HepG2 (cell line): ENCODE data around the gene DMKN. TPM values are rescaled to one million over a fixed set of nuclear protein-coding genes. Genes with fewer than 3 reads are reported as not detected.

Source experiments
- ARID5B ChIP-seq: IDR thresholded peaks from 2 replicates; pipeline ENCODE4 v1.4.0; 2020; ENCODE audit warnings: mild to moderate bottlenecking, missing genetic modification reagents
- ATF7 ChIP-seq, 2 experiments: fragments of 450-650 bp in 1 of 2; sonication (generic) in 1 of 2; formaldehyde crosslinking in 1 of 2; IDR thresholded peaks; 2 replicates each; pipeline versions ENCODE4 v1.4.0 to v1.6.1; 2016 to 2020; ENCODE audit warnings: antibody characterized with exemption in 1 of 2, mild to moderate bottlenecking in 1 of 2, missing genetic modification reagents in 1 of 2
- CSRNP1 ChIP-seq: sonication (generic); formaldehyde crosslinking; IDR thresholded peaks from 2 replicates; pipeline ENCODE4 v1.8.1; 2023; ENCODE audit warnings: mild to moderate bottlenecking, missing genetic modification reagents
- EEA1 ChIP-seq: sonication (generic); formaldehyde crosslinking; IDR thresholded peaks from 2 replicates; pipeline ENCODE4 v1.5.1; 2020; ENCODE audit warnings: mild to moderate bottlenecking, missing genetic modification reagents, borderline replicate concordance
- HNRNPK ChIP-seq: fragments of 200-400 bp; formaldehyde crosslinking; IDR thresholded peaks from 2 replicates; pipeline ENCODE4 v1.6.1; 2018; ENCODE audit warnings: low read length, low read depth, moderate library complexity, mild to moderate bottlenecking; ENCODE audit not compliant: poor library complexity, severe bottlenecking
- IRX3 ChIP-seq: sonication (generic); formaldehyde crosslinking; IDR thresholded peaks from 2 replicates; pipeline ENCODE4 v1.8.1; 2023; ENCODE audit warnings: mild to moderate bottlenecking, low read depth, missing genetic modification reagents, borderline replicate concordance
- MIXL1 ChIP-seq: IDR thresholded peaks from 2 replicates; pipeline ENCODE4 v1.6.1; 2016
- POLR2A ChIP-seq, 2 experiments: IDR thresholded peaks; 2 replicates each; pipeline ENCODE4 v1.6.1; 2011; ENCODE audit warnings: low read depth in 2 of 2, low read length in 2 of 2, mild to moderate bottlenecking in 1 of 2, moderate library complexity in 1 of 2; ENCODE audit not compliant: insufficient read depth in 1 of 2
- RNF2 ChIP-seq: fragments of 450-650 bp; conservative IDR thresholded peaks from 2 replicates; pipeline ENCODE4 v1.6.1; 2016; ENCODE audit warnings: low read depth
- TERF1 ChIP-seq: sonication (generic); formaldehyde crosslinking; IDR thresholded peaks from 2 replicates; pipeline ENCODE4 v1.8.0; 2022; ENCODE audit warnings: mild to moderate bottlenecking, missing genetic modification reagents, moderate library complexity
- ZBTB1 ChIP-seq: sonication (generic); formaldehyde crosslinking; IDR thresholded peaks from 2 replicates; pipeline ENCODE4 v1.4.0; 2020; ENCODE audit warnings: missing genetic modification reagents, borderline replicate concordance
- ZBTB20 ChIP-seq: sonication (generic); formaldehyde crosslinking; IDR thresholded peaks from 2 replicates; pipeline ENCODE4 v1.8.1; 2023; ENCODE audit warnings: missing genetic modification reagents, low read depth, mild to moderate bottlenecking, borderline replicate concordance
- ZNF343 ChIP-seq: sonication (generic); formaldehyde crosslinking; IDR thresholded peaks from 2 replicates; pipeline ENCODE4 v1.4.0; 2020; ENCODE audit warnings: mild to moderate bottlenecking, missing genetic modification reagents
- ZNF484 ChIP-seq: sonication (generic); formaldehyde crosslinking; IDR thresholded peaks from 2 replicates; pipeline ENCODE4 v1.5.1; 2020; ENCODE audit warnings: mild to moderate bottlenecking, low read depth, missing genetic modification reagents, borderline replicate concordance
- ZNF775 ChIP-seq: sonication (generic); formaldehyde crosslinking; IDR thresholded peaks from 2 replicates; pipeline ENCODE4 v1.4.0; 2020; ENCODE audit warnings: missing genetic modification reagents, mild to moderate bottlenecking, moderate library complexity, borderline replicate concordance
- ZNF800 ChIP-seq: sonication (generic); formaldehyde crosslinking; IDR thresholded peaks from 2 replicates; pipeline ENCODE4 v1.4.0; 2020; ENCODE audit warnings: missing genetic modification reagents
- ZNF816 ChIP-seq: sonication (generic); formaldehyde crosslinking; IDR thresholded peaks from 2 replicates; pipeline ENCODE4 v1.8.0; 2022; ENCODE audit warnings: missing genetic modification reagents, mild to moderate bottlenecking, borderline replicate concordance
- polyA plus RNA-seq, 8 experiments: library from polyadenylated mRNA; depleted of rRNA in 3 of 8; stranded (reverse) in 7 of 8; unstranded in 1 of 8; fragments of >200 nt; fragmentation: Illumina TruSeq in 4 of 8; extraction: Trizol in 4 of 8; gene quantifications; 2 replicates each; pipeline versions ENCODE4 v1.2.1 to v1.2.3, GENCODE V29; 2011 to 2016; ENCODE audit warnings: low read depth in 4 of 8, missing spikeins in 1 of 8, mixed read lengths in 1 of 8; ENCODE audit not compliant: insufficient read depth in 1 of 8
- total RNA-seq, 5 experiments: library from RNA; depleted of rRNA; stranded (reverse); fragments of >200 nt; fragmentation: Illumina TruSeq; extraction: Trizol; gene quantifications; 2 replicates each; pipeline ENCODE4 v1.2.3, GENCODE V29; 2016; ENCODE audit warnings: low read depth in 1 of 5
- TF ChIP-seq, protein P1 (sequence below): IDR thresholded peaks from 2 replicates; pipeline ENCODE4 v1.6.1; 2016; ENCODE audit warnings: mild to moderate bottlenecking

The DMKN gene
- total and polyA plus RNA-seq, 2 of the 13 experiments (the other 11 are each of a cell fraction or from before 2014, with no cell fraction given) = 50.8 to 57.1 TPM

GRCh38 chr19:35552534-35553384, 39.3 kb upstream of the DMKN start (continued):
- TF ChIP-seq, protein P1, sequence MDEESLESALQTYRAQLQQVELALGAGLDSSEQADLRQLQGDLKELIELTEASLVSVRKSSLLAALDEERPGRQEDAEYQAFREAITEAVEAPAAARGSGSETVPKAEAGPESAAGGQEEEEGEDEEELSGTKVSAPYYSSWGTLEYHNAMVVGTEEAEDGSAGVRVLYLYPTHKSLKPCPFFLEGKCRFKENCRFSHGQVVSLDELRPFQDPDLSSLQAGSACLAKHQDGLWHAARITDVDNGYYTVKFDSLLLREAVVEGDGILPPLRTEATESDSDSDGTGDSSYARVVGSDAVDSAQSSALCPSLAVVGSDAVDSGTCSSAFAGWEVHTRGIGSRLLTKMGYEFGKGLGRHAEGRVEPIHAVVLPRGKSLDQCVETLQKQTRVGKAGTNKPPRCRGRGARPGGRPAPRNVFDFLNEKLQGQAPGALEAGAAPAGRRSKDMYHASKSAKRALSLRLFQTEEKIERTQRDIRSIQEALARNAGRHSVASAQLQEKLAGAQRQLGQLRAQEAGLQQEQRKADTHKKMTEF (CRISPR knock-in tag) = no peak
- TF ChIP-seq ZNF484 (no peak), CSRNP1 (CRISPR knock-in tag) (no peak), MIXL1 (CRISPR knock-in tag) (no peak), HNRNPK (no peak), ATF7 (IDR thresholded peaks at IDR 0.05) (no peak), ATF7 (CRISPR knock-in tag; IDR thresholded peaks at IDR 0.05) (no peak), ZNF816 (no peak), EEA1 (CRISPR knock-in tag) (no peak), ZNF775 (CRISPR knock-in tag) (no peak), IRX3 (CRISPR knock-in tag) (no peak), POLR2A (IDR thresholded peaks at IDR 0.05; ENCODE audit: insufficient read depth in 1 of 2, low read depth in 2 of 2, low read length in 2 of 2) (no peak), RNF2 (no peak), ZBTB20 (CRISPR knock-in tag) (no peak), TERF1 (no peak), ZNF343 (CRISPR knock-in tag) (no peak), ZNF800 (CRISPR knock-in tag) (no peak), ARID5B (CRISPR knock-in tag) (no peak), ZBTB1 (CRISPR knock-in tag) (no peak)
